K562 (cell line): ENCODE results near the gene GNAS-AS1. TPM values are rescaled to one million over a fixed set of nuclear protein-coding genes. Genes with fewer than 3 reads are reported as not detected.

Source experiments
- CBX2 ChIP-seq: fragments of 200-600 bp; sonication (generic); IDR thresholded peaks from one replicate; pipeline ENCODE4 v1.6.1; 2012; ENCODE audit warnings: mild to moderate bottlenecking, low read length, inconsistent platforms; ENCODE audit not compliant: insufficient read depth, poor library complexity, severe bottlenecking
- ETV1 ChIP-seq: fragments of 450-650 bp; conservative IDR thresholded peaks from 2 replicates; pipeline ENCODE4 v1.6.1; 2016; ENCODE audit warnings: missing genetic modification characterization, control low read depth, low read depth, missing compliant biosample characterization
- MYBL2 ChIP-seq, 2 experiments: fragments of 450-650 bp in 1 of 2; sonication (generic) in 1 of 2; formaldehyde crosslinking in 1 of 2; IDR thresholded peaks; 2 replicates each; pipeline versions ENCODE4 v1.6.1 to v1.8.1; 2017 to 2022; ENCODE audit warnings: borderline replicate concordance in 1 of 2, inconsistent platforms in 1 of 2, low read depth in 1 of 2, mild to moderate bottlenecking in 1 of 2, missing genetic modification reagents in 1 of 2, moderate library complexity in 1 of 2
- SLC30A9 ChIP-seq: fragments of 250-450 bp; sonication (Bioruptor Pico); IDR thresholded peaks from 2 replicates; pipeline ENCODE4 v1.8.0; 2022; ENCODE audit warnings: mild to moderate bottlenecking, moderate library complexity
- SP1 ChIP-seq: sonication (generic); formaldehyde crosslinking; IDR thresholded peaks from 2 replicates; pipeline ENCODE4 v1.8.1; 2022; ENCODE audit warnings: mild to moderate bottlenecking, missing genetic modification reagents
- SREBF2 ChIP-seq: sonication (generic); formaldehyde crosslinking; IDR thresholded peaks from 2 replicates; pipeline ENCODE4 v1.4.0; 2020; ENCODE audit warnings: mild to moderate bottlenecking, missing genetic modification reagents
- ZNF639 ChIP-seq, 2 experiments: fragments of 200-800 bp in 1 of 2; sonication (Bioruptor generic) in 1 of 2; sonication (generic) in 1 of 2; formaldehyde crosslinking in 1 of 2; IDR thresholded peaks in 1 of 2; conservative IDR thresholded peaks in 1 of 2; 2 replicates each; pipeline versions ENCODE4 v1.5.0 to v1.6.1; 2016 to 2020; ENCODE audit warnings: missing compliant biosample characterization in 1 of 2, missing genetic modification characterization in 1 of 2, missing genetic modification reagents in 1 of 2
- polyA plus RNA-seq, 8 experiments: library from polyadenylated mRNA; depleted of rRNA in 4 of 8; stranded (reverse) in 5 of 8; unstranded in 3 of 8; fragments of >200 nt; fragmentation: Nextera tagmentation in 2 of 8; fragmentation: Illumina TruSeq in 1 of 8; extraction: Ambion mirVana in 2 of 8; extraction: Trizol in 1 of 8; gene quantifications; 2 replicates each; pipeline versions ENCODE4 v1.2.1 to v1.2.3, GENCODE V29; 2011 to 2014; ENCODE audit warnings: inconsistent platforms in 1 of 8, missing spikeins in 1 of 8
- total RNA-seq, 7 experiments: library from RNA; depleted of rRNA in 6 of 7; stranded (reverse); fragments of >200 nt in 6 of 7; fragmentation: Illumina TruSeq in 2 of 7; extraction: Trizol in 2 of 7; gene quantifications; 2 replicates each; pipeline versions ENCODE4 v1.2.1 to v1.2.3, GENCODE V29; 2011 to 2021; ENCODE audit warnings: low replicate concordance in 1 of 7
- TF ChIP-seq, protein P1 (sequence below), 2 experiments: IDR thresholded peaks; 2 replicates each; pipeline ENCODE4 v1.6.1; 2011; ENCODE audit warnings: borderline replicate concordance in 1 of 2, control low read depth in 1 of 2, low read depth in 1 of 2, low read length in 1 of 2, mild to moderate bottlenecking in 1 of 2, mixed read lengths in 1 of 2, moderate library complexity in 1 of 2; ENCODE audit not compliant: insufficient read depth in 1 of 2, insufficient read length in 1 of 2, poor library complexity in 1 of 2, severe bottlenecking in 1 of 2; ENCODE audit errors: extremely low read depth in 1 of 2
- TF ChIP-seq, protein P2 (sequence below): fragments of 450-650 bp; IDR thresholded peaks from 2 replicates; pipeline ENCODE4 v1.6.1; 2016

Gene GNAS-AS1
- total and polyA plus RNA-seq, 9 of the 15 experiments (the other 6 are each of a cell fraction or from before 2014, with no cell fraction given): 0.04 to 2.5 (median 0.25) TPM

DNA sequence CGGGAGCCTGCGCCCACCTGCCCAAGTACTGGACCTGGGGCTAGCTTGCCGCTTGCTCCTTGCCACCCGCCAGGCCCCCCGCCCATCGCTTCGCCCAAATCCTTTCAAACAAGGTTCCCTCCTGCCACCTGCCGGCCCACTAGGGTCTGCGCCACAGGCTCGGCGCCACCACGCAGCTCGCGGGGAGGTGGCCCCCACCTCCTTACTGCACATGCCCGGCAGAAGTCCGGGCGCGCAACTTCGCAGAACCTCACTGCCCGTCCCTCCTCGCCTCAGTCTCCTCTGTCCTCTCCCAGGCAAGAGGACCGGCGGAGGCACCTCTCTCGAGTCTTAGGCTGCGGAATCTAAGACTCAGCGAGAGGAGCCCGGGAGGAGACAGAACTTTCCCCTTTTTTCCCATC lies 11.2 kb downstream of the GNAS-AS1 start (continued):
- no peak for TF ChIP-seq SP1 (CRISPR knock-in tag)
- no peak for TF ChIP-seq MYBL2 (IDR thresholded peaks at IDR 0.05; ENCODE audit: low read depth)
- no peak for TF ChIP-seq MYBL2 (CRISPR knock-in tag; IDR thresholded peaks at IDR 0.05; ENCODE audit: borderline replicate concordance)
- no peak for TF ChIP-seq SREBF2 (CRISPR knock-in tag)
- TF ChIP-seq ETV1 (tag): no peak
- TF ChIP-seq SLC30A9 (CRISPR knock-in tag): no peak
- TF ChIP-seq CBX2: no peak
- TF ChIP-seq, protein P1, sequence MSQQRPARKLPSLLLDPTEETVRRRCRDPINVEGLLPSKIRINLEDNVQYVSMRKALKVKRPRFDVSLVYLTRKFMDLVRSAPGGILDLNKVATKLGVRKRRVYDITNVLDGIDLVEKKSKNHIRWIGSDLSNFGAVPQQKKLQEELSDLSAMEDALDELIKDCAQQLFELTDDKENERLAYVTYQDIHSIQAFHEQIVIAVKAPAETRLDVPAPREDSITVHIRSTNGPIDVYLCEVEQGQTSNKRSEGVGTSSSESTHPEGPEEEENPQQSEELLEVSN (IDR thresholded peaks at IDR 0.05; ENCODE audit: borderline replicate concordance in 1 of 2, extremely low read depth in 1 of 2, insufficient read depth in 1 of 2, insufficient read length in 1 of 2, low read depth in 1 of 2, low read length in 1 of 2, poor library complexity in 1 of 2, severe bottlenecking in 1 of 2): peak in 1 of 2 experiments; percentile 46
- no peak for TF ChIP-seq ZNF639 (CRISPR knock-in tag; conservative IDR thresholded peaks at IDR 0.05 in 1 of 2, IDR thresholded peaks at IDR 0.05 in 1 of 2)
- TF ChIP-seq, protein P2, sequence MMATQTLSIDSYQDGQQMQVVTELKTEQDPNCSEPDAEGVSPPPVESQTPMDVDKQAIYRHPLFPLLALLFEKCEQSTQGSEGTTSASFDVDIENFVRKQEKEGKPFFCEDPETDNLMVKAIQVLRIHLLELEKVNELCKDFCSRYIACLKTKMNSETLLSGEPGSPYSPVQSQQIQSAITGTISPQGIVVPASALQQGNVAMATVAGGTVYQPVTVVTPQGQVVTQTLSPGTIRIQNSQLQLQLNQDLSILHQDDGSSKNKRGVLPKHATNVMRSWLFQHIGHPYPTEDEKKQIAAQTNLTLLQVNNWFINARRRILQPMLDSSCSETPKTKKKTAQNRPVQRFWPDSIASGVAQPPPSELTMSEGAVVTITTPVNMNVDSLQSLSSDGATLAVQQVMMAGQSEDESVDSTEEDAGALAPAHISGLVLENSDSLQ: no peak
